Upper lobe of right lung (tissue), 1 donor: ENCODE measurements around the gene C16orf90. TPM values are rescaled to one million over a fixed set of nuclear protein-coding genes. Genes with fewer than 3 reads are reported as not detected.

ENCODE experiments used
- ATAC-seq: fragments of 200-7000 bp; cut with Tn5 transposase; one replicate; pipeline ENCODE4 v1.9.1; 2020; ENCODE audit warnings: mild to moderate bottlenecking, moderate library complexity
- DNase-seq: peaks from one replicate; pipeline ENCODE4 v3.0.0-alpha.2; 2020
- H3K27ac ChIP-seq: fragments of 200-600 bp; one replicate; pipeline ENCODE4 v1.8.0; 2022
- H3K27me3 ChIP-seq: fragments of 200-600 bp; one replicate; pipeline ENCODE4 v1.8.0; 2022; ENCODE audit warnings: mild to moderate bottlenecking
- H3K36me3 ChIP-seq: fragments of 200-600 bp; one replicate; pipeline ENCODE4 v1.8.0; 2022
- H3K4me1 ChIP-seq: fragments of 200-600 bp; one replicate; pipeline ENCODE4 v1.8.0; 2022
- H3K4me3 ChIP-seq: fragments of 200-600 bp; one replicate; pipeline ENCODE4 v1.8.0; 2022; ENCODE audit warnings: mild to moderate bottlenecking
- H3K9me3 ChIP-seq: fragments of 200-600 bp; one replicate; pipeline ENCODE4 v1.8.0; 2022
- CTCF ChIP-seq: fragments of 200-600 bp; IDR thresholded peaks from one replicate; pipeline ENCODE4 v1.8.0; 2022; ENCODE audit warnings: antibody characterized with exemption
- intact Hi-C: fragments of 100-400 bp; cut with DNase I; formaldehyde crosslinking; loops from one replicate; pipeline ENCODE4 v1.11.0; 2022
- total RNA-seq: library from RNA; stranded (reverse); fragmentation: NEBNext Ultra II Directional; extraction: Animal tissue kit (Norgen Biotek cat#: 25700); gene quantifications from one replicate; pipeline ENCODE4 v1.2.1, GENCODE V29; 2021
- donor health status: DM: no; HTN: yes; CAD: no; lungs with severe emphysema.

C16orf90 gene
- total RNA-seq, 1 donor from 2014 or later = not detected

DNA sequence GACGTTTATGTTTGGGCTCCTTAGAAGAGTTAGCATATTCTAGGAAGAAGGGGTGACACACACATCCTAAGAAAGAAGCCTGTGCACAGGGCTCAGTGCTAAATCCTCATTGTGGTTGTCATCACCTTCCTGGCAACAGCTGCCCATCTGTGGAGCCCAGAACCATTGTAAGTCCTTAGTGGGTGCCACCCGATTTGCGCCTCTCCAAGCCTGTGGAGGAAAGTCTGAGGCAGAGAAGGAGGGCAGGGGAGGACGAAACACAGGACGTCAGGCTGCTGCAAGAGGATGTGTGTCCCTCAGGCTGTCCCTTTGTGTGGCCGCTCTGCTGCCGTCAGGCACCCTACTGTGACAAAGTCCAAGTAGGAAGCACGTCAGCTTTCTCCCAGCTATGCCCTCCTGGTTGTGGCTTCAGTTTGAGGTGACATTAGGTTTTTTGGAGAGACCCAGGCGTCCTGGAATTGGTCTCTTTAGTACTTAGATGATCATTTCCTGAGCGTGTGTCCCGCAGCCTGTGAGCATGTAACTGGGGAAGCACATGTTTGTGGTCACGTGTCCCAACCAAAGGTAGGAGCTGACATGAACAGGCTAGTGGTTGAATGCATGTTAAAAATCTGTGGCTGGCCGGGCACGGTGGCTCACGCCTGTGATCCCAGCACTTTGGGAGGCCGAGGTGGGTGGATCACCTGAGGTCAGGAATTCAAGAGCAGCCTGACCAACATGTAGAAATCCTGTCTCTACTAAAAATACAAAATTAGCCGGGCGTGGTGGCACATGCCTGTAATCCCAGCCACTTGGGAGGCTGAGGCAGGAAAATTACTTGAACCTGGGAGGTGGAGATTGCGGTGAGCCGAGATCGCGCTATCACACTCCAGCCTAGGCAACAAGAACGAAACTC, 16.2 kb upstream of the C16orf90 start:
- H3K27me3 ChIP-seq = no peaks in the 10 kb centered on the region
- no peak overlapping the region for H3K4me3 ChIP-seq
- peaks cover 77% of the 10 kb centered on the region for H3K36me3 ChIP-seq
- TF ChIP-seq CTCF = no peak
- H3K27ac ChIP-seq = no peak overlapping the region
- no peaks in the 10 kb centered on the region for H3K4me1 ChIP-seq
- ATAC-seq (no peak), DNase-seq (peak; percentile 40)
- intact Hi-C loops = no loop called here
- H3K9me3 ChIP-seq = no peaks in the 10 kb centered on the region

GRCh38 chr16:3510416-3510815, 15.1 kb upstream of the C16orf90 start:
- intact Hi-C loops = no loop called here
- DNase-seq = peak; percentile 44
- no peak overlapping the region for H3K27ac ChIP-seq
- H3K4me1 ChIP-seq = no peaks in the 10 kb centered on the region
- no peak overlapping the region for H3K4me3 ChIP-seq
- ATAC-seq = peak; percentile 79
- H3K9me3 ChIP-seq = no peaks in the 10 kb centered on the region
- no peak for TF ChIP-seq CTCF
- H3K36me3 ChIP-seq = peaks cover 73% of the 10 kb centered on the region
- H3K27me3 ChIP-seq = no peaks in the 10 kb centered on the region

GRCh38 chr16:3509470-3509928, 14.2 kb upstream of the C16orf90 start:
- Histone ChIP-seq H3K4me1 (no peaks in the 10 kb centered on the region), H3K9me3 (no peaks in the 10 kb centered on the region), H3K36me3 (peaks cover 64% of the 10 kb centered on the region), H3K4me3 (no peak overlapping the region), H3K27ac (no peak overlapping the region), H3K27me3 (no peaks in the 10 kb centered on the region)
- intact Hi-C loops = no loop called here
- ATAC-seq = no peak
- DNase-seq = peak; percentile 57
- no peak for TF ChIP-seq CTCF

- H3K27ac ChIP-seq = no peak overlapping the region
- H3K4me1 ChIP-seq = no peaks in the 10 kb centered on the region
- DNase-seq = no peak
- no peaks in the 10 kb centered on the region for H3K9me3 ChIP-seq
- ATAC-seq = no peak
- H3K27me3 ChIP-seq = no peaks in the 10 kb centered on the region
- peaks cover 56% of the 10 kb centered on the region for H3K36me3 ChIP-seq
- H3K4me3 ChIP-seq = no peak overlapping the region
- intact Hi-C loops = no loop called here
- TF ChIP-seq CTCF = no peak
These were observed 13.4 kb upstream of the C16orf90 start for GRCh38 chr16:3508736-3509135.

DNA sequence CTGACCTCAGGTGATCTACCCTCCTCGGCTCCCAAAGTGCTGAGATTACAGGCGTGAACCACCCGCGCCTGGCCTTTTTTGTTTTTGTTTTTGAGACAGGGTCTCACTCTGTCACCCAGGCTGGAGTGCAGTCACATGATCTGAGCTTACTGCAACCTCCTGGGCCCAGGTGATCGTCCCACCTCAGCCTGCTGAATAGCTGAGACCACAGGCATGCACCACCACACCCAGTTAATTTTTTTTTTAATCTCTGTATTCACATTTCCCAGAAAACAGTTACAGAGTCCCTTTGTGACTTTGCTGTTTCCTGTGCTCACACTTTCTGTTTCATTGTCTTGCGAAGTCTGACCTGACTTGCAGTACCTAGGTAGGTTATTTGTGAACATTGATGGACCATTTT, 8.2 kb upstream of the C16orf90 start:
- intact Hi-C loops = no loop called here
- no peak for ATAC-seq
- no peak for TF ChIP-seq CTCF
- Histone ChIP-seq H3K36me3 (peaks cover 22% of the 10 kb centered on the region), H3K4me3 (no peak overlapping the region), H3K27ac (no peak overlapping the region), H3K9me3 (no peaks in the 10 kb centered on the region), H3K4me1 (peaks cover 11% of the 10 kb centered on the region), H3K27me3 (no peaks in the 10 kb centered on the region)
- DNase-seq = peak; percentile 37
